ENCODE measurements around the gene TMEM184A.

DNA sequence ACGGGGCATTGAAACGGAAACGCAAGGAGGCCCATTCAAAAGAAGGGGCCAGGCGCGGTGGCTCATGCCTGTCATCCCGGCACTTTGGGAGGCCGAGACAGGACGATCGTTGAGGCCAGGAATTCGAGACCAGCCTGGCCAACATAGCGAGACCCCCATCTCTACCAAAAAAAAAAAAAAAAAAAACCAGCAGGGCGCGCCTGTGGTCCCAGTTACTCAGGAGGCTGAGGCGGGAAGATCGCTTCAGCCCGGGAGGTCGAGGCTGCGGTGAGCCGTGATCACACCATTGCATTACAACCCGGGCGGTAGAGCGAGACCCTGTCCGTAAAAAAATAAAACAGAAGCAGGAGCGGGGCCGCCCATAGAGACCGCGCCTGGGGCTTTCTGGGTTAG lies 13.4 kb upstream of the TMEM184A start:
- TF ChIP-seq CTCF (IDR thresholded peaks at IDR 0.05) (no peak), SMC3 (IDR thresholded peaks at IDR 0.05) (no peak), CHD2 (IDR thresholded peaks at IDR 0.05; ENCODE audit: low read length, partially characterized antibody) (no peak), NR3C1 (IDR thresholded peaks at IDR 0.05) (no peak), FOSL2 (IDR thresholded peaks at IDR 0.05) (no peak), FOSL2 (CRISPR knock-in tag; IDR thresholded peaks at IDR 0.05) (no peak), RARB (CRISPR knock-in tag; IDR thresholded peaks at IDR 0.05) (no peak), MAZ (IDR thresholded peaks at IDR 0.05; ENCODE audit: borderline replicate concordance, low read depth, low read length) (no peak)
- TF ChIP-seq, protein P1, sequence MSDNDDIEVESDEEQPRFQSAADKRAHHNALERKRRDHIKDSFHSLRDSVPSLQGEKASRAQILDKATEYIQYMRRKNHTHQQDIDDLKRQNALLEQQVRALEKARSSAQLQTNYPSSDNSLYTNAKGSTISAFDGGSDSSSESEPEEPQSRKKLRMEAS (IDR thresholded peaks at IDR 0.05): no peak; the same call in 1 of the 2 replicates

All from A549 (cell line).